GM12874 (cell line): ENCODE results near the gene FAS.

Source experiments
- CTCF ChIP-seq: IDR thresholded peaks from 2 replicates; pipeline ENCODE4 v1.5.1; 2011; ENCODE audit warnings: low read depth, mild to moderate bottlenecking, control low read depth, low read length, moderate library complexity; ENCODE audit not compliant: insufficient read depth

Gene FAS

GRCh38 chr10:88980247-88980646, 10.4 kb upstream of the FAS start:
- TF ChIP-seq CTCF, result no peak

- no peak for TF ChIP-seq CTCF
Observed at GRCh38 chr10:88980800-88981199, 9.8 kb upstream of the FAS start.

- TF ChIP-seq CTCF, result no peak
Observed at GRCh38 chr10:88981435-88981834, 9.2 kb upstream of the FAS start.

GRCh38 chr10:88982366-88982765, 8.2 kb upstream of the FAS start:
- no peak for TF ChIP-seq CTCF

- no peak for TF ChIP-seq CTCF
Observed at GRCh38 chr10:88983206-88983605, 7.4 kb upstream of the FAS start.

GRCh38 chr10:88983939-88984338, 6.7 kb upstream of the FAS start:
- TF ChIP-seq CTCF, result no peak

- no peak for TF ChIP-seq CTCF
Observed at GRCh38 chr10:88984525-88984924, 6.1 kb upstream of the FAS start.
